Adrenal gland (tissue), 12 donors: ENCODE data around the gene R3HDM4. TPM values are rescaled to one million over a fixed set of nuclear protein-coding genes. Genes with fewer than 3 reads are reported as not detected.
A peak's percentile ranks its signal among the peaks of the same experiment; 100 is the strongest.
"Not testable (repeated sequence)": the region's sequence is repeated elsewhere in the genome, so short reads cannot be mapped to it uniquely, and the experiment has no call there.

ENCODE experiments used
- DNase-seq, 7 donors: peaks; one replicate each; pipeline ENCODE4 v3.0.0-alpha.2; 2019 to 2020
- H3K27ac ChIP-seq, 5 donors: fragments of 200-600 bp; sonication (generic) in 4 of 5; 1 replicate in 3 of 5; 2 replicates in 2 of 5; pipeline versions ENCODE4 v1.5.1 to v1.8.0; 2016 to 2020; ENCODE audit warnings: mild to moderate bottlenecking in 1 of 5
- H3K27me3 ChIP-seq: fragments of 200-600 bp; 2 replicates; pipeline ENCODE4 v1.8.0; 2021
- H3K36me3 ChIP-seq, 2 donors: fragments of 200-600 bp; replicated peaks in 1 of 2; 1 replicate in 1 of 2; 2 replicates in 1 of 2; pipeline versions ENCODE4 v1.5.1 to v1.8.0; 2018 to 2022
- H3K4me1 ChIP-seq, 2 donors: fragments of 200-600 bp; replicated peaks in 1 of 2; 1 replicate in 1 of 2; 2 replicates in 1 of 2; pipeline versions ENCODE4 v1.5.1 to v1.8.0; 2018 to 2021
- H3K4me3 ChIP-seq, 4 donors: fragments of 200-600 bp; sonication (generic) in 3 of 4; one replicate each; pipeline ENCODE4 v1.5.1; 2016 to 2018
- H3K9me3 ChIP-seq, 3 donors: fragments of 200-600 bp; sonication (generic) in 1 of 3; replicated peaks in 1 of 3; 1 replicate in 2 of 3; 2 replicates in 1 of 3; pipeline versions ENCODE4 v1.5.1 to v1.8.0; 2016 to 2021
- CTCF ChIP-seq, 6 experiments: fragments of 450-650 bp in 4 of 6; fragments of 200-600 bp in 2 of 6; sonication (generic) in 1 of 6; IDR thresholded peaks; 1 replicate in 5 of 6; 2 replicates in 1 of 6; pipeline versions ENCODE4 v1.5.1 to v1.8.0; 2016 to 2021; ENCODE audit warnings: antibody characterized with exemption in 6 of 6, mild to moderate bottlenecking in 2 of 6, moderate library complexity in 1 of 6
- POLR2A ChIP-seq, 2 donors: fragments of 450-650 bp; IDR thresholded peaks; one replicate each; pipeline ENCODE4 v1.6.1; 2017; ENCODE audit warnings: antibody characterized with exemption in 2 of 2, mild to moderate bottlenecking in 2 of 2, moderate library complexity in 1 of 2
- WGBS, 4 donors: extraction: QIAGEN DNeasy Blood & Tissue Kit in 2 of 4; methylation state at CpG; one replicate each; pipeline versions ENCODE4 v1.1.5 to v1.1.7; 2013 to 2017; 5-methylcytosine and 5-hydroxymethylcytosine counted together
- intact Hi-C, 2 donors: fragments of 100-400 bp; cut with DNase I; formaldehyde crosslinking; loops; one replicate each; pipeline versions ENCODE4 v1.14.1 to v1.15.0; 2022 to 2023
- polyA plus RNA-seq, 3 donors: library from polyadenylated mRNA; stranded (reverse); fragments of 200-250 nt in 2 of 3; fragments of 350-450 nt in 1 of 3; fragmentation: Illumina TruSeq in 1 of 3; extraction: RNeasy Lipid Tissue Mini Kit (QIAGEN cat#74804) in 1 of 3; gene quantifications; one replicate each; pipeline ENCODE4 v1.2.3, GENCODE V29; 2013 to 2014
- small RNA-seq, 2 donors: library from RNA; depleted of rRNA; stranded (forward); fragments of <200 nt; gene quantifications; one replicate each; pipeline ENCODE3, GENCODE V24; 2016
- total RNA-seq, 9 donors: library from RNA; depleted of rRNA in 4 of 9; stranded (reverse); fragments of >200 nt in 4 of 9; fragments of 120-200 nt in 1 of 9; fragmentation: NEBNext Ultra II Directional in 1 of 9; extraction: Animal tissue kit (Norgen Biotek cat#: 25700) in 1 of 9; gene quantifications; one replicate each; pipeline versions ENCODE4 v1.1.0 to v1.2.4, GENCODE V29; 2013 to 2023
- donor health status: healthy with polysubstance abuse.
- donor health status: Bipolar disorder and iron deficiency.
- donor health status: DM: yes; HTN: yes; CAD: no.
- donor health status: DM: no; HTN: no; CAD: no.
- donor health status: DM: no; HTN: no; CAD: no.
- donor health status: DM: yes; HTN: yes; CAD: no.

The R3HDM4 gene
- total and polyA plus RNA-seq, 12 donors = 8.9 to 59.5 (median 29.6) TPM

DNA sequence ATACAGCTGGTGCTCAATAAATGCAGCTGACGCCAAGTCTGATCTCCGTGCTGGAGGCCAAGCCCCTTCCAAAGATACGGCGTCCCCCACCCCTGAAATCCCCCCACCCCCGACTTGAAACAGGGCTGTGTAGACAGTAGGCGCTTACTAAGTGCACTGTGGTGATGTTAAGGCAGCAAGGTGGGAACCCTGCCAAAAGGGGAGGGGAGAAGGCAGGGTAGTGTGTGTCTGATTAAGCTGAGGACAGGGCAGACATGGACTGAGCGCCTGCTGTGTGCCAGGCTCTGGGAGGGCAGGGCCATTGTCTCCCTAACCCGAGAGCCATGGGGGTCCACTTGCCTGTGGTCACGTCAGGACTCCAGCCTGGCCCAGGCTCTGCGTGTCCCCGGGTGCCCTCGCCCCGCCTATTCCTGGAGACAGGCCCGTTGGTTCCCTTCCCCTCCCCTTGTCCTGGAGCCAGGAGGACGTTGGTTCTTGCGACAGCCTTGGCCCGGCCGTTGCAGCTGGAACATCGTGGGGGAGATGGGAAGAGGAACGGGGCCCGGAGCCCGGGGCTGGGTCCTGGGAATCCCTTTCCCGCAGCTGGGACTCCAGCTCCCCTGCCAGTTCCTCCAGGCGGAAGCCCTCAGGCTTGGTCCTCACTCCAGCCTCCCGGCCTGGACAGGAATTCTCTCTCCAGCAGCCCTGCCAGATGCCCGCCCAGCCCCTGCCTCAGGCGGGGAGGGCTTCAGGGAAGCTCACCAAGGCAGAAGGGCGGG lies 62.6 kb downstream of the R3HDM4 start:
- H3K36me3 ChIP-seq = no peaks in the 10 kb centered on the region
- H3K4me1 ChIP-seq = peaks cover 0 to 10% of the 10 kb centered on the region in 2 donors
- peak in 1 of 2 donors; percentile 35 for TF ChIP-seq POLR2A (IDR thresholded peaks at IDR 0.05)
- no peak for TF ChIP-seq CTCF (IDR thresholded peaks at IDR 0.05)
- DNase-seq = peak; percentile 88 to 98 (median 96)
- 13 to 52% (median 26%) methylated on average over 8 to 28 of the region's 28 CpGs for WGBS, 4 donors
- peaks cover 14% of the 10 kb centered on the region for H3K27me3 ChIP-seq
- no peaks in the 10 kb centered on the region for H3K9me3 ChIP-seq
- H3K4me3 ChIP-seq = peak overlapping the region in 1 of 4 donors; percentile 21
- peak overlapping the region; percentile 21 to 92 (median 65) for H3K27ac ChIP-seq
- intact Hi-C loops = loop anchor here in 1 of 2 donors (10.0 kb wide), 1 partner anchor 76 kb away; no protein-coding TSS in a partner anchor

GRCh38 chr19:849195-849594 lies 63.8 kb downstream of the R3HDM4 start:
- WGBS, 4 donors = 78 to 85% (median 82%) methylated on average over 8 of the region's 8 CpGs
- H3K4me3 ChIP-seq, H3K27ac ChIP-seq, H3K36me3 ChIP-seq, H3K9me3 ChIP-seq, H3K4me1 ChIP-seq, DNase-seq, intact Hi-C loops: not testable (repeated sequence)
- peaks cover 14% of the 10 kb centered on the region for H3K27me3 ChIP-seq

GRCh38 chr19:848386-848921 lies 64.6 kb downstream of the R3HDM4 start:
- TF ChIP-seq CTCF (IDR thresholded peaks at IDR 0.05) (no peak), POLR2A (IDR thresholded peaks at IDR 0.05) (no peak)
- Histone ChIP-seq H3K9me3 (no peaks in the 10 kb centered on the region), H3K4me1 (peaks cover 6 to 15% of the 10 kb centered on the region in 2 donors), H3K27me3 (peaks cover 19% of the 10 kb centered on the region), H3K4me3 (no peak overlapping the region), H3K27ac (no peak overlapping the region), H3K36me3 (no peaks in the 10 kb centered on the region)
- intact Hi-C loops = no loop called here
- DNase-seq = peak in 1 of 7 donors; percentile 28
- WGBS, 4 donors = 36 to 45% (median 43%) methylated on average over 9 to 12 of the region's 12 CpGs

Small RNA genes within 50 kb of the gene (small RNA-seq; reads per million reads assigned to genes)
- 0 reads per million in 2 donors for gene RNU6-9

Other genes starting within 250 kb of the R3HDM4 start
- gene FSTL3, start 236.8 kb downstream of the R3HDM4 start, total RNA-seq = 100 to 1,000 TPM in 7 of 9 donors, 10 to 100 TPM in 2; 87.4 to 464 (median 163) TPM
- 100 to 1,000 TPM; 119 to 405 (median 225) TPM for gene FSTL3, start 236.8 kb downstream of the R3HDM4 start, polyA plus RNA-seq
- under 1 TPM in 2 of 9 donors, not detected in 7; 0.22 to 0.51 TPM for gene PRSS57, start 217.8 kb downstream of the R3HDM4 start, total RNA-seq
- gene PRSS57, start 217.8 kb downstream of the R3HDM4 start, polyA plus RNA-seq = under 1 TPM in 1 of 3 donors, not detected in 2; 0.13 TPM
- 10 to 100 TPM in 8 of 9 donors, 1 to 10 TPM in 1; 8.4 to 63.3 (median 50.6) TPM for gene PALM, start 204.3 kb downstream of the R3HDM4 start, total RNA-seq
- 10 to 100 TPM in 2 of 3 donors, 1 to 10 TPM in 1; 3.9 to 72.2 (median 49.7) TPM for gene PALM, start 204.3 kb downstream of the R3HDM4 start, polyA plus RNA-seq
- under 1 TPM in 4 of 9 donors, not detected in 5; 0.06 to 0.43 (median 0.15) TPM for gene MISP, start 162.1 kb downstream of the R3HDM4 start, total RNA-seq
- gene MISP, start 162.1 kb downstream of the R3HDM4 start, polyA plus RNA-seq = under 1 TPM in 2 of 3 donors, not detected in 1; 0.08 to 0.10 TPM
- 100 to 1,000 TPM in 8 of 9 donors, 10 to 100 TPM in 1; 64.6 to 236 (median 162) TPM for gene PTBP1, start 115.8 kb downstream of the R3HDM4 start, total RNA-seq
- gene PTBP1, start 115.8 kb downstream of the R3HDM4 start, polyA plus RNA-seq = 100 to 1,000 TPM; 108 to 146 (median 128) TPM
- 1 to 10 TPM in 1 of 9 donors, under 1 TPM in 2, not detected in 6; 0.14 to 1.7 (median 0.32) TPM for gene PLPPR3, start 91.3 kb downstream of the R3HDM4 start, total RNA-seq
- gene PLPPR3, start 91.3 kb downstream of the R3HDM4 start, polyA plus RNA-seq = under 1 TPM in 2 of 3 donors, not detected in 1; 0.08 to 0.10 TPM
- under 1 TPM in 5 of 9 donors, not detected in 4; 0.11 to 0.87 (median 0.28) TPM for gene AZU1, start 85.4 kb downstream of the R3HDM4 start, total RNA-seq
- gene AZU1, start 85.4 kb downstream of the R3HDM4 start, polyA plus RNA-seq = 1 to 10 TPM in 1 of 3 donors, under 1 TPM in 1, not detected in 1; 0.30 to 1.1 TPM
- under 1 TPM in 2 of 9 donors, not detected in 7; 0.32 to 0.33 TPM for gene PRTN3, start 72.2 kb downstream of the R3HDM4 start, total RNA-seq
- under 1 TPM in 2 of 3 donors, not detected in 1; 0.20 to 0.40 TPM for gene PRTN3, start 72.2 kb downstream of the R3HDM4 start, polyA plus RNA-seq
- 1 to 10 TPM in 2 of 9 donors, under 1 TPM in 2, not detected in 5; 0.48 to 2.2 (median 1.1) TPM for gene ELANE, start 60.9 kb downstream of the R3HDM4 start, total RNA-seq
- gene ELANE, start 60.9 kb downstream of the R3HDM4 start, polyA plus RNA-seq = 1 to 10 TPM in 2 of 3 donors, not detected in 1; 3.3 to 3.4 TPM
- 100 to 1,000 TPM in 3 of 9 donors, 10 to 100 TPM in 5, 1 to 10 TPM in 1; 1.2 to 176 (median 62.4) TPM for gene CFD, start 53.6 kb downstream of the R3HDM4 start, total RNA-seq
- gene CFD, start 53.6 kb downstream of the R3HDM4 start, polyA plus RNA-seq = 100 to 1,000 TPM in 1 of 3 donors, 10 to 100 TPM in 1, under 1 TPM in 1; 0.92 to 466 (median 47.8) TPM
- gene MED16, start 20.0 kb downstream of the R3HDM4 start, total RNA-seq = 100 to 1,000 TPM in 1 of 9 donors, 10 to 100 TPM in 8; 11.9 to 101 (median 61.2) TPM
- gene MED16, start 20.0 kb downstream of the R3HDM4 start, polyA plus RNA-seq = 100 to 1,000 TPM in 2 of 3 donors, 1 to 10 TPM in 1; 5.3 to 139 (median 127) TPM
- gene RNU6-9, start 19.7 kb downstream of the R3HDM4 start, total RNA-seq = not detected
- not detected for gene RNU6-9, start 19.7 kb downstream of the R3HDM4 start, polyA plus RNA-seq
- gene KISS1R, start 4.1 kb upstream of the R3HDM4 start, total RNA-seq = under 1 TPM in 2 of 9 donors, not detected in 7; 0.25 to 0.44 TPM
- gene KISS1R, start 4.1 kb upstream of the R3HDM4 start, polyA plus RNA-seq = not detected
- 10 to 100 TPM in 1 of 9 donors, 1 to 10 TPM in 8; 4.2 to 10.2 (median 8.0) TPM for gene ARID3A, start 12.8 kb upstream of the R3HDM4 start, total RNA-seq
- 1 to 10 TPM; 1.6 to 6.7 (median 2.1) TPM for gene ARID3A, start 12.8 kb upstream of the R3HDM4 start, polyA plus RNA-seq
- gene WDR18, start 71.1 kb upstream of the R3HDM4 start, total RNA-seq = 10 to 100 TPM; 24.2 to 78.7 (median 52.1) TPM
- gene WDR18, start 71.1 kb upstream of the R3HDM4 start, polyA plus RNA-seq = 100 to 1,000 TPM in 1 of 3 donors, 10 to 100 TPM in 1, 1 to 10 TPM in 1; 5.4 to 140 (median 98.6) TPM
- under 1 TPM in 3 of 9 donors, not detected in 6; 0.08 to 0.18 (median 0.14) TPM for gene GRIN3B, start 87.2 kb upstream of the R3HDM4 start, total RNA-seq
- under 1 TPM in 1 of 3 donors, not detected in 2; 0.24 TPM for gene GRIN3B, start 87.2 kb upstream of the R3HDM4 start, polyA plus RNA-seq
- 100 to 1,000 TPM in 8 of 9 donors, 10 to 100 TPM in 1; 94.1 to 308 (median 182) TPM for gene TMEM259, start 107.9 kb upstream of the R3HDM4 start, total RNA-seq
- gene TMEM259, start 107.9 kb upstream of the R3HDM4 start, polyA plus RNA-seq = 100 to 1,000 TPM in 2 of 3 donors, 10 to 100 TPM in 1; 79.4 to 743 (median 370) TPM
- gene RNU6-2, start 108.3 kb upstream of the R3HDM4 start, total RNA-seq = not detected
- not detected for gene RNU6-2, start 108.3 kb upstream of the R3HDM4 start, polyA plus RNA-seq
- gene CNN2, start 113.4 kb upstream of the R3HDM4 start, total RNA-seq = 10 to 100 TPM in 8 of 9 donors, 1 to 10 TPM in 1; 6.9 to 64.9 (median 42.3) TPM
- 10 to 100 TPM; 11.2 to 60.8 (median 52.5) TPM for gene CNN2, start 113.4 kb upstream of the R3HDM4 start, polyA plus RNA-seq
- 10 to 100 TPM in 7 of 9 donors, 1 to 10 TPM in 2; 4.0 to 23.2 (median 17.5) TPM for gene ABCA7, start 126.9 kb upstream of the R3HDM4 start, total RNA-seq
- gene ABCA7, start 126.9 kb upstream of the R3HDM4 start, polyA plus RNA-seq = 100 to 1,000 TPM in 1 of 3 donors, 10 to 100 TPM in 1, 1 to 10 TPM in 1; 2.1 to 109 (median 28.7) TPM
- 10 to 100 TPM in 8 of 9 donors, 1 to 10 TPM in 1; 4.9 to 74.3 (median 31.5) TPM for gene ARHGAP45, start 153.9 kb upstream of the R3HDM4 start, total RNA-seq
- gene ARHGAP45, start 153.9 kb upstream of the R3HDM4 start, polyA plus RNA-seq = 10 to 100 TPM in 2 of 3 donors, 1 to 10 TPM in 1; 1.6 to 75.4 (median 30.2) TPM
- 100 to 1,000 TPM in 7 of 9 donors, 10 to 100 TPM in 2; 84.1 to 231 (median 164) TPM for gene POLR2E, start 182.2 kb upstream of the R3HDM4 start, total RNA-seq
- 100 to 1,000 TPM in 2 of 3 donors, 10 to 100 TPM in 1; 74.7 to 132 (median 109) TPM for gene POLR2E, start 182.2 kb upstream of the R3HDM4 start, polyA plus RNA-seq
- 1,000 to 10,000 TPM in 1 of 9 donors, 100 to 1,000 TPM in 8; 332 to 1,424 (median 653) TPM for gene GPX4, start 190.8 kb upstream of the R3HDM4 start, total RNA-seq
- 1,000 to 10,000 TPM in 2 of 3 donors, 100 to 1,000 TPM in 1; 420 to 1,267 (median 1,035) TPM for gene GPX4, start 190.8 kb upstream of the R3HDM4 start, polyA plus RNA-seq